Right ventricle myocardium inferior (tissue), 1 donor: ENCODE data around the gene ARID5A. TPM values are rescaled to one million over a fixed set of nuclear protein-coding genes. Genes with fewer than 3 reads are reported as not detected.

ENCODE experiments used
- ATAC-seq: fragments of 200-7000 bp; cut with Tn5 transposase; one replicate; pipeline ENCODE4 v1.9.1; 2020; ENCODE audit warnings: mild to moderate bottlenecking, moderate library complexity
- DNase-seq: peaks from one replicate; pipeline ENCODE4 v3.0.0; 2021; ENCODE audit errors: missing footprints
- intact Hi-C: fragments of 100-400 bp; cut with DNase I; formaldehyde crosslinking; loops from one replicate; pipeline ENCODE4 v1.11.0; 2022
- total RNA-seq: library from RNA; stranded (reverse); fragmentation: NEBNext Ultra II Directional; extraction: Animal tissue kit (Norgen Biotek cat#: 25700); gene quantifications from one replicate; pipeline ENCODE4 v1.2.1, GENCODE V29; 2021
- donor health status: DM: no; HTN: yes; CAD: no; lungs with severe emphysema.

Gene ARID5A
- total RNA-seq, 1 donor from 2014 or later, result 8.7 TPM

DNA sequence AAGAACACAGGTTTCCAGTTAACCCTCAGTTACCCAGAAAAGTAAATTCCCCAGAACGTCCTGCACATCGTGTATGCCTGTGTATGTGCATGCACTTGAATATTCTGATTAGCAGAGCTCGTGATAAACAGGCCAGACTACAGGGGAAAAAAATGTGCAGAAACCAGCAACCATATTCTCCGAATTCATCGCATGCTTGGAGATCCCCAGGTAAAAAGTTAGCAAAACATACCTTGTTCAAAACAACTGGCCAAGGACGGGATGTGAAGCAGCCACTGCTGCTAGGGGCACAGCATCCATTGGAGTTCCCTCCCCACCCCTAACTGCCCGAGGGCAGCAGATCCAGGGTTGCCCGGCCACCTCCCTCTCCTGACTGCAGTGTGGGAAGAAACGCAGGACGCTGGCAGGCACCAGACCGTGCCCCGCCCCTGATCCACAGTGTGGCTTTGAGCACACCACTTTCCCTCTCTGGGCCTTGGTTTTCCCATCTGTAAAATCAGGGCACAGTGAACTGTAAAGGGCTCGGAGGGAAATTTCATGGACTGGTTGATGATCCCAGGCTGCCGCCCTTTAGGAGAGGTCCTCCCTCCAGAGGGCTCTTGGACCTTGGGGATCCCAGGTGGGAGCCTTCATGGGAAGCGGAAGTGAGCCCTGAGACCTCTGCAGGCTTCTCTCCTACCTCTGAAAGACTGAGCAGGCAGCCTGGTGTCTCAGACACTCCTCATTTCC, 11.9 kb upstream of the ARID5A start:
- DNase-seq, result no peak
- intact Hi-C loops, result no loop called here
- no peak for ATAC-seq

DNA sequence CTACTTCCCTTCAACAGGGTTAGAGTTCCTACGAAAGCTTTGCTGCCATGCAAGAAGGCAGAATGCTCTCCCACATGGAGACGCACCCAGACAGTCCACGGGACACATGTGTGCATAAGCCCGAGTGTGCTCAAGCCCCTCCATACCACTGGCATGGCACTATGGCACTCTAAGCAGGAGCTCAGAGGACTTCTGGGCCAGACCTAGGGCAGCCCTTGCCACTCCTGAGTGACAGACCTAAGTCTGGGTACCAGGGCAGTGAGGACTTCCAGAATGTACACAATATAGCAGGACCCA, 11.4 kb upstream of the ARID5A start:
- ATAC-seq, result no peak
- DNase-seq, result no peak
- intact Hi-C loops, result no loop called here

GRCh38 chr2:96526101-96526591, 10.4 kb upstream of the ARID5A start:
- intact Hi-C loops, result no loop called here
- DNase-seq, result no peak
- no peak for ATAC-seq

DNA sequence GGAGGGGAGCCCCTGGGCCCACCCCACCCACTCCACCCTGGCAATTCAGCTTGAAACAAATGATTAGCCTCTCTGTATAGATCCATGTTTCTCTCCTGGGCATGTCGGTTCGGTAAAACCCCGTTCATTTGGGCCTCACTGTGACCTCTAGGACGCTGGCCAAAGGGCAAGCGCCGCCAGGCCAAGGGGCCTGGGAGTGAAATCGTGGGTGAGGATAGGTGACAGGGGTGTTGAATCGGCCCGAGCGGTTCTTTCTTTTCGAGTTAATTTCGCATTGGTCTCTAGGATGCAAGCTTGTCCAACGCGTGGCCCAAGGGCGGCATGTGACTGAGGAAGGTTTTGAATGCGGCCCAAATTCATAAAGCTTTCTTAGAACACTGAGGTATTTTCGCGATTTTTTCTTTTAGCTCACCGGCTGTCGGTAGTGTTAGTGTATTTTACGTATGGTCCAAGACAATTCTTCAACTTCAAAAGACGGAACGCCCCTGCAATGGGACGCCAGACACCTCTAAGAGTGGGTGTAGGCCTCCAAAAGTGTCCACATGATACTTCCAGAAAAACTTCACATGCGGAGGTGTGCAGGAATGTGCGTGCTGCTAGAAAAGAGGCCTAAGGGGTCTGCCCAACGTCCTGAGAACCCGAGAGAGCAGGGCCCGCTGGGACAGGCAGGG, 9.8 kb upstream of the ARID5A start:
- intact Hi-C loops, result no loop called here
- no peak for DNase-seq
- no peak for ATAC-seq

GRCh38 chr2:96527286-96528005, 9.1 kb upstream of the ARID5A start:
- ATAC-seq, result no peak
- no peak for DNase-seq

DNA sequence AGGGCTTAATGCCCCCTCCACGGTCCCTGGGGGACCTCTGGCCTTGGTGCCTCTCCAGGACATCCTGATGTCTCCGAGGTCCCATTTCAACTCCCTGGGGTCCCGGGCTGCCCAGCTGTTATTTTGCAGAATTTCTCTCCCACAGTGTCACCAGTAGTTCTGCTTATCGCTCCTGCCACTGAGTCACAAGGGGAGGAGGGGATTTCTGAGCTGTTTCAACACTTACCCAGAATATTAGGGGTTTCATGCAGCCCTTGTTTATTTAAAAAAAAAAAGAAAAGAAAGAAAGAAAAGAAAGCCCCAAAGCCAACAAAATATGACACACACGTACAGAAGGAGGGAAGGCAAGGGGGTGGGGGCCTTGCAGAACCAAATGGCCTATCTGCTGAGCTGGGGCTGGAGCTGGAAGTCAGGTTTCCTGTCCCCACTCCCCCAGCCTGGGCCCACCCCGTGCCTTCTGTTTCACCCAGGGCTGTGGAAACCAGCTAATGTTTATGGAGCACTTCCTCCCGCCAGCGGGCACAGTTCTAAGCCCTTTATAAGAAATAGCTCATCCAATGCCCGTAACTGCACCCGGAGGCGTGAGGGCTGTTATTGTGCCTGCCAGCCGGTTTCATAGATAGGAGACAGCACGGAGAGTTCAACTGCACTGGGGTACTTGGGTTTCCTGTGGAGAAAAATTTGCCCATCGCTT, 8.4 kb upstream of the ARID5A start:
- DNase-seq (peak; percentile 78), ATAC-seq (peak; percentile 17)
- intact Hi-C loops, result no loop called here

More at GRCh38 chr2:96527286-96528005, 9.1 kb upstream of the ARID5A start:
- intact Hi-C loops, result no loop called here

DNA sequence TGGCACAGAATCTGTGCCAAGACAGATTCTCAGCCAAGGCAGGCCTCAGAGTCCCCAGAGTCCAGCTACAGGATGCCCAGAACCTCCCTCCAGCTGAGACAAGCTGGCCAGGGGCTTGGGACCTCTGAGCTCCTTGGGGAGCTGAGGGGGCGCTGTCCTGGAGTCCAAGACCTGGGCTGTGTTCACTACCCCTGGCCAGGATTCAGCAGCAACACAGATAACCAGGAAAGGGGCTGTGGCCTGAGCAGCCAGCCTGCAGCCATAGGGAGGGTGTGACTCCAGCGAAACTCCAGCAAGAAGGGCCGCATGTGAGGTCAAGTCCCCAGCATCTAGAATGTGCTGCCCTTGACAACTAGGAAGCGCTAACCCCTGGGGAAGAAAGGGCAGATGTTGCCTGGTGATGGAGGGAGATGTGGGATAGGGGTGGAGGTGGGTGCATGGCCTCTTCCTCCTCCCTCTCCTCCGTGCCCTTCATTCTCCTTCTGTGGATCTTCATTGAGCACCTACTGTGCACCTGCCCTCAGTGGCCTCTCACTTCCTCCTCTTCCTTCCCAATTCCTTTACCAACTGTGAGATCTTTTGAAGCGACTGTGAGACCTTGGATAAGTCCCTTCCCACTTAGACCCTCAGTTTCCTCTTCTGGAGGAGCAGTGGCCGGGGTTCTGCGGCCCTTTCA, 7.7 kb upstream of the ARID5A start:
- ATAC-seq (peak; percentile 6), DNase-seq (no peak)
- intact Hi-C loops, result no loop called here

GRCh38 chr2:96529376-96530143, 7.0 kb upstream of the ARID5A start:
- ATAC-seq, result no peak
- intact Hi-C loops, result no loop called here
- DNase-seq, result no peak

GRCh38 chr2:96530144-96530430, 6.5 kb upstream of the ARID5A start:
- no peak for DNase-seq
- intact Hi-C loops, result no loop called here
- ATAC-seq, result no peak

- DNase-seq (no peak), ATAC-seq (no peak)
- intact Hi-C loops, result no loop called here
These were observed 5.8 kb upstream of the ARID5A start for GRCh38 chr2:96530474-96531357.

DNA sequence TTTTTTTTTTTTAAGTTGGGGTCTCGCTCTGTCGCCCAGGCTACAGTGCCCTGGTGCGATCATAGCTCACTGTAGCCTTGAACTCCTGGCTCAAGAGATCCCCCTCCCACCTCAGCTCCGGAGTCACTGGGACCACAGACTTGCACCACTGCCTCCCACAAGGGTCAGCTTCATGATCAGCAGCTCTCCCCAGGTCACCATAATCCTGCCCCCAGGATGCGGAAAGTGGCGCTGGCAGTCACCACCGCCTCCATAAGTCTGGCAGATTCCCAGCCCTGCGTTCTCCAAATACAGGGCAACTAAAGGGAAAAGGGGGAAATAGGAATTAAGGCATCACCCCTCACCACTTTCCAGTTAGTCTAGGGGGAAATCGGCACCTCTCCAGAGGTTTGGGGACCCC, 5.2 kb upstream of the ARID5A start:
- intact Hi-C loops, result no loop called here
- ATAC-seq (no peak), DNase-seq (no peak)

GRCh38 chr2:96531872-96532505, 4.6 kb upstream of the ARID5A start:
- peak; percentile 58 for ATAC-seq
- intact Hi-C loops, result no loop called here
- peak; percentile 92 for DNase-seq

DNA sequence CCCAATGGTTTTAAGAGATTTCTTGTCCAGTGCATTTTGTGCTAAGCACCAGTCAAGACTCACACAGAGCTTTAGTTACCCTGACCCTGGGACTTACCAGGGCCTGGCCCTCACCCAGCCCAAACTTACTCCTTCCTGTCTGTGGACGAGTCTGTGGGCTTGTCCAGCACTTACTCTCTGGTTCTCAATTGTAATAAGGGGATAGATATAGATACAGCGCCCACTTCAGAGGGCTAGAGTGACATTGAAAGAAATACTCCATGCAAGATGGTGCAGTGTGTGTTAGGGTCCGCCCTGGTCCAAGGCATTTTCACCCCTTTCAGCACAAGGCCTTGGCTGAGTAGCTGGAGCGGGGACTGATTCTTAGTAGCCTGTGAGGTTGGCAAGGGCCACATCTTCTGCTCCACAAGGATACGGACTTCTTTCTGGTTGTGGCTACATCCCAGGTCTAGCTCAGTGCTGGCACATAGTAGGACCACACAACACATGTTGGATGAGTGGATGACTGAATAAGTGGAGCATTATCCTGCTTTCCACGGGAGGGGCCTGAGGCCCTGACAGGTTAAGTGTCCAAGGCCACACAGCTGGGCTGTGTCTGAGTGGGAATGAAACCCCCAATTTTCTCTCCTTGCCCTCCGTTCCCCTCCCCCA, 3.8 kb upstream of the ARID5A start:
- intact Hi-C loops, result no loop called here
- DNase-seq (no peak), ATAC-seq (no peak)

DNA sequence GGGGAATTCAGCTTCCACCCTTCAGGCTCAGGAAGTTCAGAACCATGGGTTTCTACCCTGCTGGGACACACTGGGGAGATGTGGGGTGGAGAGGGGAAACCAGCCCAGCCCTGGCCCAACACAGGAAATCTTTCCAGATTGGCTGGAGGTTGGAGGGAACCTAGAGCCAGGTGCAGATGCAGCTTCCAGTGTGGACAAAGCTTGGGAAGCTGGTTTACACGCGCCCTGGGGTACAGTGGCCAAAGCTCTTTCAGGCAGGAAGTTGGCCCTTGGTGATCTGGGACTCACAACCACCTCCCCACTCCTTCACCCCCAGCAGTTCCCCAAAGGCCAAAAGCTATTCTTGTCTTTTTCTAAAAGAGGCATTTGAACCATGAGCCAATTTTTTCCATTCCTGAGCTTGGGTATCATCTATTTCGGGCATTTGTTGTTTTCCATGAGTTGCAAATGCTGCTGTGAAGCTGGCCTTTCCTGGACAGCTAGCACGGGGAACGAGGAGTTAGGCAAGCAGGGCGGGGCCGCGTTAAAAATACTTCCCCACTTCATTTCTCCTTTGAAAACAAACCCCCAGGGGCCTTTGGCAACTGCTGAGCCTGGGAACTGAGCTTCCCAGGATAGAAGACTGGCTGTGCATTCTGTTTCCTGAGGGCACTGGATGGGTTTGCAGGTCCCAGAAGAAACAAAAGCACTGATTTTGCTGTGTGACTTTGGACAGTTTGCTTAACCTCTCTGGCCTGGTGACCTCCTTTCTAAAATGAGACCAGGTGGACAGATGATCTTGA, 3.1 kb upstream of the ARID5A start:
- intact Hi-C loops, result no loop called here
- DNase-seq, result peak; percentile 90
- ATAC-seq, result peak; percentile 38

- DNase-seq, result no peak
- intact Hi-C loops, result no loop called here
These were observed 2.4 kb upstream of the ARID5A start for GRCh38 chr2:96534141-96534540.

GRCh38 chr2:96534701-96535181, 1.8 kb upstream of the ARID5A start:
- DNase-seq, result no peak
- no peak for ATAC-seq
- intact Hi-C loops, result no loop called here

More at GRCh38 chr2:96534141-96534540, 2.4 kb upstream of the ARID5A start:
- ATAC-seq, result no peak
